Fibroblast of peridontal ligament (primary cell): ENCODE measurements around the gene ERICH2.

Experiments used
- DNase-seq: peaks from one replicate; pipeline ENCODE4 v3.0.0-alpha.2; 2010; ENCODE audit errors: extremely low read depth

The ERICH2 gene

GRCh38 chr2:170817093-170818035 lies 47.2 kb downstream of the ERICH2 start:
- DNase-seq: peak; percentile 21

GRCh38 chr2:170818036-170818751 lies 48.0 kb downstream of the ERICH2 start:
- no peak for DNase-seq

- no peak for DNase-seq
These were observed 48.7 kb downstream of the ERICH2 start for GRCh38 chr2:170818752-170819470.

GRCh38 chr2:170819680-170820664 lies 49.8 kb downstream of the ERICH2 start:
- no peak for DNase-seq

GRCh38 chr2:170820757-170821530 lies 50.8 kb downstream of the ERICH2 start:
- no peak for DNase-seq

GRCh38 chr2:170821531-170822289 lies 51.5 kb downstream of the ERICH2 start:
- DNase-seq: no peak

- no peak for DNase-seq
These were observed 52.3 kb downstream of the ERICH2 start for GRCh38 chr2:170822290-170823087.

- DNase-seq: no peak
These were observed 53.1 kb downstream of the ERICH2 start for GRCh38 chr2:170823088-170823897.

- no peak for DNase-seq
These were observed 53.7 kb downstream of the ERICH2 start for GRCh38 chr2:170823898-170824215.

- peak; percentile 37 for DNase-seq
These were observed 54.4 kb downstream of the ERICH2 start for GRCh38 chr2:170824526-170825015.

GRCh38 chr2:170827841-170828532 lies 57.8 kb downstream of the ERICH2 start:
- no peak for DNase-seq

GRCh38 chr2:170828533-170828916 lies 58.3 kb downstream of the ERICH2 start:
- no peak for DNase-seq

GRCh38 chr2:170829036-170829435 lies 58.9 kb downstream of the ERICH2 start:
- no peak for DNase-seq

- DNase-seq: no peak
These were observed 60.0 kb downstream of the ERICH2 start for GRCh38 chr2:170830166-170830565.

- DNase-seq: no peak
These were observed 60.9 kb downstream of the ERICH2 start for GRCh38 chr2:170831115-170831514.

- no peak for DNase-seq
These were observed 65.8 kb downstream of the ERICH2 start for GRCh38 chr2:170836027-170836426.

- no peak for DNase-seq
These were observed 70.6 kb downstream of the ERICH2 start for GRCh38 chr2:170840717-170841210.
